HUES64 (cell line): ENCODE results near the gene FAM227A.

Experiments
- H3K27ac ChIP-seq: 2 replicates; pipeline ENCODE4 v1.7.0; 2013; ENCODE audit warnings: low read depth, low read length, inconsistent platforms
- H3K27me3 ChIP-seq: 2 replicates; pipeline ENCODE4 v1.6.1; 2013; ENCODE audit warnings: mild to moderate bottlenecking, low read length; ENCODE audit not compliant: insufficient read depth
- H3K36me3 ChIP-seq: 2 replicates; pipeline ENCODE4 v1.6.1; 2013; ENCODE audit warnings: mild to moderate bottlenecking, low read length; ENCODE audit not compliant: insufficient read depth
- H3K4me1 ChIP-seq: 2 replicates; pipeline ENCODE4 v1.6.1; 2013; ENCODE audit warnings: mild to moderate bottlenecking, low read length, moderate library complexity; ENCODE audit not compliant: insufficient read depth
- H3K4me3 ChIP-seq: 2 replicates; pipeline ENCODE4 v1.5.1; 2013; ENCODE audit warnings: mild to moderate bottlenecking, low read length, moderate library complexity
- H3K9ac ChIP-seq: 2 replicates; pipeline ENCODE4 v1.6.1; 2013; ENCODE audit warnings: mild to moderate bottlenecking, low read depth, low read length
- H3K9me3 ChIP-seq: 2 replicates; pipeline ENCODE4 v1.6.1; 2013; ENCODE audit warnings: low read depth, low read length; ENCODE audit not compliant: insufficient read depth
- WGBS: fragments of 150-250, 120-280 bp; methylation state at CpG from one replicate; pipeline ENCODE4 v1.1.7; 2013; ENCODE audit warnings: missing lambda C conversion rate; 5-methylcytosine and 5-hydroxymethylcytosine counted together

Gene FAM227A

DNA sequence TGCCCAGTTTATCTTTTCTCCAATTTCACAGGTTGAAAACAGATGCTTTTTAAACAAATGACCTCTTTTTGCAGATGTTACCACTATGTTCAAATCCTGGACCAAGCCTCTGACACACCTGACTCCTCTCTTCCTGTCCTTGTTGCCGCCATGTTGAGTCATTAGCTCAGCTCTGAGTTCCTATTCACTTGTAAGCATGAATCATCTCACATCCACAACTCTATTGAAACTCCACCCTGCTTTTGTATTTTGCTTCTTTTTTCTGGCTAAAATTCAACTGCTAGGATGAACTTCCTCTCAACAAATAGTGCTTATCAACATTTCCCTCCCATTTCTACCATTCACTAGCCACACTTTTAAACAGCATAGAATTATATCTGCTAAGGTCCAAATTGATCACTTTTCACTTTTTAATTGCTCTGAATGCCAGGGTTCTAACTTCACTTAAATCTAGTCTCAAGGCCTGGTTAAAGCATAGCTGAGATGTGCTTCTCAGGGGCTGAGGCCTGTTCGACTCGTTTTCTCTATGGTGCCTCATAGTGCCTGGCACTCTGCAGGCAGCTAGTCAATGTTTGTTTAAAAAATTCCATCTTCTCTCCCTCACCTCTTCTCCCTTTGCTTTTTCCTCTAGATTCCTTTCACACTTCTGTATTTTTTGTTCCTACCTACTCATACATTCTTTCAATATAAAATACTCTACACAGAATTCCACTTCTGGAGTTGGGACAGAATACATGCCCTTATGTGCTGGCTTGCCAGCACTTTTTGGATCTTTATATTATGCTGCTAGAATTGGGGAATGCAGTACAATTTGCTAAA lies 40.6 kb upstream of the FAM227A start:
- Histone ChIP-seq H3K4me1 (peaks cover 23% of the 10 kb centered on the region; the same call in 1 of the 2 replicates), H3K4me3 (peak overlapping the region; percentile 92; the same call in 1 of the 2 replicates), H3K27ac (peak overlapping the region; percentile 15; the same call in 1 of the 2 replicates), H3K27me3 (no peaks in the 10 kb centered on the region), H3K36me3 (peaks cover 24% of the 10 kb centered on the region), H3K9ac (peak overlapping the region; percentile 4; the same call in 1 of the 2 replicates), H3K9me3 (no peaks in the 10 kb centered on the region)
- 66% methylated on average over 3 of the region's 3 CpGs for WGBS

GRCh38 chr22:38694940-38695339 lies 38.7 kb upstream of the FAM227A start:
- Histone ChIP-seq H3K36me3 (peaks cover 29% of the 10 kb centered on the region), H3K9ac (no peak overlapping the region), H3K27me3 (no peaks in the 10 kb centered on the region), H3K27ac (no peak overlapping the region), H3K4me1 (peaks cover 23% of the 10 kb centered on the region; the same call in 1 of the 2 replicates), H3K9me3 (no peaks in the 10 kb centered on the region), H3K4me3 (no peak overlapping the region)
- WGBS = 96% methylated on average over 3 of the region's 3 CpGs

- Histone ChIP-seq H3K27me3 (no peaks in the 10 kb centered on the region), H3K9ac (no peak overlapping the region), H3K27ac (no peak overlapping the region), H3K9me3 (no peaks in the 10 kb centered on the region), H3K4me3 (no peak overlapping the region), H3K4me1 (peaks cover 14% of the 10 kb centered on the region; the same call in 1 of the 2 replicates), H3K36me3 (peaks cover 34% of the 10 kb centered on the region)
- 95% methylated on average over 2 of the region's 2 CpGs for whole genome bisulfite sequencing
These were observed 37.9 kb upstream of the FAM227A start for GRCh38 chr22:38694049-38694448.

- H3K36me3 ChIP-seq = peaks cover 58% of the 10 kb centered on the region
- WGBS = 93% methylated on average over 1 of the region's 1 CpG
- no peak overlapping the region for H3K9ac ChIP-seq
These were observed 33.5 kb upstream of the FAM227A start for GRCh38 chr22:38689651-38690050.

DNA sequence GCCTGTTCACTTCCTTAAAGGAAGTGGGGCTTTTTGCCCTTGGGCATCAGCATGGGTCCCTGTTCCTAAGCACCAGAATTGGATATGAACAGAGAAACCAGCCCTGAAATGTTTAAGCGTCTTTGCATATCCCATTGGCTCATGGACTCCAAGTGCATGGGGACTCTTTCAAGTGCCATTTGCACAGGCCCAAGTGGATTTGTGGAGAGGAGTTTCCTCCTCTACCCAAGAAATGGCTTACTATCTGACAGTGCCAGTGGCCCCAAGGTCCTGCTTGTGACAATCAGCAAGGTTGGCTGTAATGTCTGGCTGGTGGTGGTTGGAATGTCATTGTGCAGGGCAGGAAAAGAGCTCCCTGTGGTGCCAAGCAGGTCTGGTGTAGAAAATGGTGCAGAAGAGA lies 29.6 kb upstream of the FAM227A start:
- H3K9ac ChIP-seq = no peak overlapping the region
- H3K4me1 ChIP-seq = 0 out of 2 replicates have a peak, but pooled peaks cover 3% of the 10 kb centered on the region
- no peaks in the 10 kb centered on the region for H3K27me3 ChIP-seq
- peaks cover 71% of the 10 kb centered on the region for H3K36me3 ChIP-seq
- WGBS = 89% methylated on average over 1 of the region's 1 CpG
- no peak overlapping the region for H3K4me3 ChIP-seq
- H3K27ac ChIP-seq = no peak overlapping the region
- H3K9me3 ChIP-seq = peaks cover 7% of the 10 kb centered on the region; the same call in 1 of the 2 replicates

More at GRCh38 chr22:38689651-38690050, 33.5 kb upstream of the FAM227A start:
- no peaks in the 10 kb centered on the region for H3K9me3 ChIP-seq
- no peak overlapping the region for H3K4me3 ChIP-seq
- no peaks in the 10 kb centered on the region for H3K4me1 ChIP-seq
- no peak overlapping the region for H3K27ac ChIP-seq
- no peaks in the 10 kb centered on the region for H3K27me3 ChIP-seq

DNA sequence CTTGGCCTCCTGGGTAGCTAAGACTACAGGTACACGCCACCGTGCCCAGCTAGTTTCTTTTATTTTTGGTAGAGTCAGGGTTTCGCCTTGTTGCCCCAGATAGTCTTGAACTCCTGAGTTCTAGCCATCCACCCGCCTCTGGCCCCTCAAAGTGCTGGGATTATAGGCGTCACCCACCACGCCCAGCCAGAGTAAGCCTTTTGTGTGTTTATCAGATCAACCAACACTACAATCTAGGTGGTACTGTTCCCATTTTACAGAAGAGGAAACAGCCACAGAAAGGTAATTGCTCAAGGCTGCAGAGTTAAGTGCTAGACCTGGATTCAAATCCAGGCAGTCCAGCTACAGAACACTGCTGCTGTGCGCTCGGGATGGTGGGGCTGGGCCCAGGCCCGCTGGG lies 28.7 kb upstream of the FAM227A start:
- H3K9me3 ChIP-seq = peaks cover 7% of the 10 kb centered on the region; the same call in 1 of the 2 replicates
- H3K27ac ChIP-seq = no peak overlapping the region
- peaks cover 68% of the 10 kb centered on the region for H3K36me3 ChIP-seq
- 93% methylated on average over 9 of the region's 9 CpGs for WGBS
- 0 out of 2 replicates have a peak, but pooled peaks cover 3% of the 10 kb centered on the region for H3K4me1 ChIP-seq
- no peaks in the 10 kb centered on the region for H3K27me3 ChIP-seq
- H3K9ac ChIP-seq = no peak overlapping the region
- no peak overlapping the region for H3K4me3 ChIP-seq

DNA sequence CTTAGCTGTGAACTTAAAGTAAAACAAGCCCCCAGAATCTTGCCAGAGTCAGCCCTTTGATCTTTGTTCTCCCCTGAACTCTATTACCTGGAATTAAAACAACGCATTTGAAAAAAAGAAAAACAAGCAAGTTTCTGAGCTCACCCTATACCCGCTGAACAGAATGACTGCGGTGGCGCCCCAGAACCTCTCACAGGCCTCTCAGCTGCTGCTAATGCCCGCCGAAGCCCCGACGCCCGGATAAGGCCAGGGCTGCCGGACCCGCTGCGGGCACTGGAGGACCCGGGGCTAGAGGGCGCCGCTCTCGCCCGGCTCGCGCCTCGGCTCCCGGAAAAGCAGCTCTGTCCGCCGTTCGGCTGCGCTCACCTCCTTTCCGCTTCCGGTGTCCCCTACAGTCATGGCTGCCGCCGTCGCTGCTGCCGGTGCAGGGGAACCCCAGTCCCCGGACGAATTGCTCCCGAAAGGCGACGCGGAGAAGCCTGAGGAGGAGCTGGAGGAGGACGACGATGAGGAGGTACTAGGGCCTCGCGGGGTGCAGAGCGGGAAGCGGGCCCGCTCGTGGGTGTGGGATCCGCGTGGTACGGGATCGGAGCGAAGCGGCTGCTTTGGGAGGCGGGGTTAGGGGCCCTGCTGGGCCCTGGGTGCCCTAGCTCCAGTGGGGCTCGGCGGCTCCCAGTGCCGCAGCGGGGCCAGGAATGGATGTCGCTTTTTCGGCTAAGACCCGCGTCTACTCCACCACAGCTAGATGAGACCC lies 25.6 kb upstream of the FAM227A start, which contains the start of gene TOMM22:
Gene TOMM22, plus strand, starts transcription at position 376 of the 754 bp plus-strand sequence. Its CDS starts 22 bp downstream, at position 398.
- Histone ChIP-seq H3K4me1 (0 out of 2 replicates have a peak, but pooled peaks cover 3% of the 10 kb centered on the region), H3K27me3 (no peaks in the 10 kb centered on the region), H3K9me3 (peaks cover 7% of the 10 kb centered on the region; the same call in 1 of the 2 replicates), H3K4me3 (peak within 1 kb of the TSS; percentile 91), H3K9ac (peak within 1 kb of the TSS; percentile 95), H3K27ac (peak within 1 kb of the TSS; percentile 78), H3K36me3 (peaks cover 41% of the 10 kb centered on the region)
- 1% methylated on average over 60 of the region's 60 CpGs for WGBS

GRCh38 chr22:38675833-38676232 lies 19.6 kb upstream of the FAM227A start:
- Histone ChIP-seq H3K4me1 (no peaks in the 10 kb centered on the region), H3K27ac (no peak overlapping the region), H3K9ac (no peak overlapping the region), H3K9me3 (no peaks in the 10 kb centered on the region), H3K4me3 (no peak overlapping the region), H3K27me3 (no peaks in the 10 kb centered on the region), H3K36me3 (peaks cover 23% of the 10 kb centered on the region)
- 91% methylated on average over 3 of the region's 3 CpGs for WGBS

- H3K4me1 ChIP-seq = no peaks in the 10 kb centered on the region
- 96% methylated on average over 5 of the region's 5 CpGs for WGBS
- peaks cover 26% of the 10 kb centered on the region for H3K36me3 ChIP-seq
- H3K9me3 ChIP-seq = no peaks in the 10 kb centered on the region
- H3K9ac ChIP-seq = no peak overlapping the region
- no peak overlapping the region for H3K27ac ChIP-seq
- no peaks in the 10 kb centered on the region for H3K27me3 ChIP-seq
- H3K4me3 ChIP-seq = no peak overlapping the region
These were observed 18.7 kb upstream of the FAM227A start for GRCh38 chr22:38674888-38675287.

DNA sequence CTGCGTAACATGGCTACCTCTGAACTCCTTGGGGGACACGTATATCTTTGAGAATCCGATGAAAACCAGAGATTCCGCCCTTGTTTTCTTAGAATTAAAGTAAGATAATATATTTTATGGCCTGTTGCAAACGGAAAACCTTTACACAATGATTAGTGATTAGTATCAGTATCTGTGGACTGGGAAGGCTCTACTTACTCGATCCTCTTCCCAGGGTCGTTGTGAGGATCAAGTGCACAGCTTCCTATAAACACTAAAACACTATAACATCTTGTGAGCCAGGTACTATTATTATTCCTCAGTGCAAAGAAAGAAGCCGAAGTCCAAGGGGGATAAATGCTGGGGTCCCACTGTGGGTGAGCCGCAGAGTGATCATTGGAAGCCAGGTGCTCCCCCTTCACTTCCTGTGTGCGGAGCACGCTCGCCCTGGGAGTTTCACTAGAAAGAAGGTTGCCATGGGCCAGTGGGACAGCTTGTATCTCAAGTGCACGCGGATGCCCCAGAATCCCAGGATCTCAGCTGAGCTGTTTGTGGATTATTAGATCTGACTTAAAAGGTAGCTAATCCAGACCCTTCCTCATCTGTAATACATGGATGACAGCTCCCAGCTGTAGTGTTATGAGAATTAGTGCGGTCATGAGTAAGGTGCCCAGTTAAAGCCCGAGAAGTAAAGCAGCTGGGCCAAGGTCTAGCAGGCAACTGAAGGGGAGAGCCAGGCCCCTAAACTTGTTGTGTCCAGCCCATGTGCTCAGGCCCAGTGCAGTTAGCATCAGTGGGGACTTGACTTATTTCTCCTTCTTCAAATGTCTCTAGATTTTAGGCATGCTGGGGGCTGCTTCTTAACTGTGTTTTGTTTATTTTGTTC lies 1.1 kb upstream of the FAM227A start:
- 19% methylated on average over 13 of the region's 16 CpGs for WGBS
- Histone ChIP-seq H3K4me3 (peak overlapping the region; percentile 91), H3K27ac (peak overlapping the region; percentile 100; the same call in 1 of the 2 replicates), H3K9me3 (no peaks in the 10 kb centered on the region), H3K9ac (peak overlapping the region; percentile 99), H3K27me3 (no peaks in the 10 kb centered on the region), H3K4me1 (peaks cover 8% of the 10 kb centered on the region), H3K36me3 (no peaks in the 10 kb centered on the region)
